Activated naive CD8-positive, alpha-beta T cell (primary cell): ENCODE data around the gene SLC37A2.

ENCODE experiments used
- H3K27ac Mint-ChIP-seq: one replicate; pipeline ENCODE4 v1.8.0; 2021; ENCODE audit warnings: mixed read lengths
- H3K27me3 Mint-ChIP-seq: one replicate; pipeline ENCODE4 v1.8.0; 2021; ENCODE audit warnings: mixed read lengths
- H3K36me3 Mint-ChIP-seq: one replicate; pipeline ENCODE4 v1.8.0; 2021; ENCODE audit warnings: mixed read lengths
- H3K4me1 Mint-ChIP-seq: one replicate; pipeline ENCODE4 v1.8.0; 2021; ENCODE audit warnings: low read depth, mixed read lengths
- H3K4me3 Mint-ChIP-seq: one replicate; pipeline ENCODE4 v1.8.0; 2021; ENCODE audit warnings: mild to moderate bottlenecking, mixed read lengths
- H3K9me3 Mint-ChIP-seq: one replicate; pipeline ENCODE4 v1.8.0; 2021; ENCODE audit warnings: low read depth, mixed read lengths

SLC37A2 gene

GRCh38 chr11:125062218-125062930 lies 731 bp upstream of the SLC37A2 start:
- peak overlapping the region; percentile 84 for H3K4me3 Mint-ChIP-seq
- H3K27ac Mint-ChIP-seq: no peak overlapping the region
- H3K4me1 Mint-ChIP-seq: peaks cover 9% of the 10 kb centered on the region
- H3K36me3 Mint-ChIP-seq: no peaks in the 10 kb centered on the region
- H3K27me3 Mint-ChIP-seq: peaks cover 26% of the 10 kb centered on the region
- H3K9me3 Mint-ChIP-seq: no peaks in the 10 kb centered on the region

GRCh38 chr11:125063429-125064043 lies 431 bp downstream of the SLC37A2 start:
- peaks cover 26% of the 10 kb centered on the region for H3K27me3 Mint-ChIP-seq
- no peaks in the 10 kb centered on the region for H3K9me3 Mint-ChIP-seq
- peaks cover 9% of the 10 kb centered on the region for H3K4me1 Mint-ChIP-seq
- H3K27ac Mint-ChIP-seq: no peak overlapping the region
- no peaks in the 10 kb centered on the region for H3K36me3 Mint-ChIP-seq
- H3K4me3 Mint-ChIP-seq: peak overlapping the region; percentile 63

- Mint-ChIP-seq H3K4me1 (peaks cover 9% of the 10 kb centered on the region), H3K4me3 (peak overlapping the region; percentile 63)
These were observed 965 bp downstream of the SLC37A2 start for GRCh38 chr11:125064070-125064469.

GRCh38 chr11:125068368-125068767 lies 5.3 kb downstream of the SLC37A2 start:
- peaks cover 22% of the 10 kb centered on the region for H3K27me3 Mint-ChIP-seq
- no peak overlapping the region for H3K4me3 Mint-ChIP-seq
- H3K4me1 Mint-ChIP-seq: peaks cover 5% of the 10 kb centered on the region
- H3K36me3 Mint-ChIP-seq: no peaks in the 10 kb centered on the region
- H3K27ac Mint-ChIP-seq: no peak overlapping the region
- H3K9me3 Mint-ChIP-seq: no peaks in the 10 kb centered on the region

More at GRCh38 chr11:125064070-125064469, 965 bp downstream of the SLC37A2 start:
- Mint-ChIP-seq H3K27ac (no peak overlapping the region), H3K36me3 (no peaks in the 10 kb centered on the region), H3K27me3 (peaks cover 26% of the 10 kb centered on the region), H3K9me3 (no peaks in the 10 kb centered on the region)

- no peak overlapping the region for H3K4me3 Mint-ChIP-seq
- H3K36me3 Mint-ChIP-seq: no peaks in the 10 kb centered on the region
- no peaks in the 10 kb centered on the region for H3K9me3 Mint-ChIP-seq
- H3K27ac Mint-ChIP-seq: no peak overlapping the region
- H3K4me1 Mint-ChIP-seq: peaks cover 3% of the 10 kb centered on the region
- peaks cover 21% of the 10 kb centered on the region for H3K27me3 Mint-ChIP-seq
These were observed 5.9 kb downstream of the SLC37A2 start for GRCh38 chr11:125069008-125069407.

- no peaks in the 10 kb centered on the region for H3K36me3 Mint-ChIP-seq
- H3K4me1 Mint-ChIP-seq: no peaks in the 10 kb centered on the region
- no peak overlapping the region for H3K4me3 Mint-ChIP-seq
- no peaks in the 10 kb centered on the region for H3K9me3 Mint-ChIP-seq
- H3K27ac Mint-ChIP-seq: no peak overlapping the region
- peaks cover 14% of the 10 kb centered on the region for H3K27me3 Mint-ChIP-seq
These were observed 6.7 kb downstream of the SLC37A2 start for GRCh38 chr11:125069796-125070195.

GRCh38 chr11:125070699-125071254 lies 7.7 kb downstream of the SLC37A2 start:
- peaks cover 8% of the 10 kb centered on the region for H3K27me3 Mint-ChIP-seq
- H3K27ac Mint-ChIP-seq: no peak overlapping the region
- no peaks in the 10 kb centered on the region for H3K4me1 Mint-ChIP-seq
- no peaks in the 10 kb centered on the region for H3K9me3 Mint-ChIP-seq
- no peak overlapping the region for H3K4me3 Mint-ChIP-seq
- H3K36me3 Mint-ChIP-seq: no peaks in the 10 kb centered on the region

- H3K4me1 Mint-ChIP-seq: no peaks in the 10 kb centered on the region
- H3K4me3 Mint-ChIP-seq: no peak overlapping the region
- peaks cover 4% of the 10 kb centered on the region for H3K27me3 Mint-ChIP-seq
- no peaks in the 10 kb centered on the region for H3K36me3 Mint-ChIP-seq
- H3K27ac Mint-ChIP-seq: no peak overlapping the region
- H3K9me3 Mint-ChIP-seq: no peaks in the 10 kb centered on the region
These were observed 8.3 kb downstream of the SLC37A2 start for GRCh38 chr11:125071435-125071834.

- no peaks in the 10 kb centered on the region for H3K9me3 Mint-ChIP-seq
- H3K27me3 Mint-ChIP-seq: peaks cover 4% of the 10 kb centered on the region
- H3K27ac Mint-ChIP-seq: no peak overlapping the region
- H3K4me1 Mint-ChIP-seq: no peaks in the 10 kb centered on the region
- no peaks in the 10 kb centered on the region for H3K36me3 Mint-ChIP-seq
- no peak overlapping the region for H3K4me3 Mint-ChIP-seq
These were observed 8.7 kb downstream of the SLC37A2 start for GRCh38 chr11:125071846-125072217.

- no peak overlapping the region for H3K4me3 Mint-ChIP-seq
- no peaks in the 10 kb centered on the region for H3K36me3 Mint-ChIP-seq
- peaks cover 3% of the 10 kb centered on the region for H3K27me3 Mint-ChIP-seq
- H3K9me3 Mint-ChIP-seq: no peaks in the 10 kb centered on the region
- H3K4me1 Mint-ChIP-seq: no peaks in the 10 kb centered on the region
- no peak overlapping the region for H3K27ac Mint-ChIP-seq
These were observed 9.3 kb downstream of the SLC37A2 start for GRCh38 chr11:125072218-125072960.

GRCh38 chr11:125072961-125073590 lies 10.0 kb downstream of the SLC37A2 start:
- Mint-ChIP-seq H3K4me1 (no peaks in the 10 kb centered on the region), H3K27me3 (peaks cover 3% of the 10 kb centered on the region), H3K4me3 (no peak overlapping the region), H3K27ac (no peak overlapping the region), H3K9me3 (no peaks in the 10 kb centered on the region), H3K36me3 (no peaks in the 10 kb centered on the region)

- Mint-ChIP-seq H3K27me3 (peaks cover 3% of the 10 kb centered on the region), H3K36me3 (no peaks in the 10 kb centered on the region), H3K4me1 (no peaks in the 10 kb centered on the region), H3K27ac (no peak overlapping the region), H3K4me3 (no peak overlapping the region), H3K9me3 (no peaks in the 10 kb centered on the region)
These were observed 10.7 kb downstream of the SLC37A2 start for GRCh38 chr11:125073616-125074483.

GRCh38 chr11:125074511-125075241 lies 11.6 kb downstream of the SLC37A2 start:
- Mint-ChIP-seq H3K4me1 (no peaks in the 10 kb centered on the region), H3K27ac (no peak overlapping the region), H3K27me3 (peaks cover 3% of the 10 kb centered on the region), H3K36me3 (no peaks in the 10 kb centered on the region), H3K4me3 (no peak overlapping the region), H3K9me3 (no peaks in the 10 kb centered on the region)
